Keratinocyte (primary cell): ENCODE results near the gene DHX57. TPM values are rescaled to one million over a fixed set of nuclear protein-coding genes. Genes with fewer than 3 reads are reported as not detected.
"Not testable (repeated sequence)": the region's sequence is repeated elsewhere in the genome, so short reads cannot be mapped to it uniquely, and the experiment has no call there.

Source experiments
- DNase-seq: peaks from one replicate; pipeline ENCODE4 v3.0.0-alpha.2; 2011; ENCODE audit warnings: low read depth, missing footprints, low spot score
- FAIRE-seq: peaks from 2 replicates; lab custom pipeline; 2011; peaks lifted over from hg19 to GRCh38; lab: Jason Lieb, UNC
- H2AFZ ChIP-seq: 2 replicates; pipeline ENCODE4 v1.6.0; 2012; ENCODE audit warnings: low read length, control low read depth, inconsistent platforms; ENCODE audit not compliant: control insufficient read depth
- H3K27ac ChIP-seq: 2 replicates; pipeline ENCODE4 v1.5.1; 2011; ENCODE audit warnings: low read length; ENCODE audit not compliant: control insufficient read depth, insufficient read depth
- H3K27me3 ChIP-seq: 3 replicates; pipeline ENCODE4 v1.6.0; 2011; ENCODE audit warnings: low read length; ENCODE audit not compliant: control insufficient read depth, insufficient read depth; ENCODE audit errors: extremely low read depth
- H3K36me3 ChIP-seq, 2 experiments: 2 replicates in 1 of 2; 3 replicates in 1 of 2; pipeline ENCODE4 v1.5.1; 2011; ENCODE audit warnings: low read length in 2 of 2, mild to moderate bottlenecking in 1 of 2; ENCODE audit not compliant: control insufficient read depth in 2 of 2, insufficient read depth in 2 of 2; ENCODE audit errors: extremely low read depth in 1 of 2
- H3K4me1 ChIP-seq: 3 replicates; pipeline ENCODE4 v1.5.1; 2011; ENCODE audit warnings: low read length; ENCODE audit not compliant: control insufficient read depth, insufficient read depth; ENCODE audit errors: extremely low read depth
- H3K4me2 ChIP-seq: 3 replicates; pipeline ENCODE4 v1.6.0; 2011; ENCODE audit warnings: low read depth, low read length; ENCODE audit not compliant: control insufficient read depth, insufficient read depth; ENCODE audit errors: extremely low read depth
- H3K4me3 ChIP-seq, 3 experiments: fragments of 200-600 bp in 1 of 3; sonication (generic) in 1 of 3; 2 replicates in 2 of 3; 3 replicates in 1 of 3; pipeline ENCODE4 v1.5.1; 2011 to 2016; ENCODE audit warnings: low read length in 3 of 3, mild to moderate bottlenecking in 3 of 3, control low read depth in 2 of 3, inconsistent platforms in 1 of 3, low read depth in 1 of 3, mixed read lengths in 1 of 3, mixed run types in 1 of 3, moderate library complexity in 1 of 3; ENCODE audit not compliant: control insufficient read depth in 2 of 3, insufficient read depth in 2 of 3; ENCODE audit errors: extremely low read depth in 1 of 3
- H3K79me2 ChIP-seq: 2 replicates; pipeline ENCODE4 v1.6.0; 2012; ENCODE audit warnings: low read length; ENCODE audit not compliant: control insufficient read depth, insufficient read depth
- H3K9ac ChIP-seq: 3 replicates; pipeline ENCODE4 v1.6.0; 2011; ENCODE audit warnings: low read length; ENCODE audit not compliant: control insufficient read depth, insufficient read depth; ENCODE audit errors: extremely low read depth
- H3K9me1 ChIP-seq: 3 replicates; pipeline ENCODE4 v1.6.0; 2011; ENCODE audit warnings: low read length; ENCODE audit not compliant: control insufficient read depth, insufficient read depth; ENCODE audit errors: extremely low read depth
- H3K9me3 ChIP-seq: 2 replicates; pipeline ENCODE4 v1.5.1; 2012; ENCODE audit warnings: low read depth, low read length; ENCODE audit not compliant: control insufficient read depth
- H4K20me1 ChIP-seq: 3 replicates; pipeline ENCODE4 v1.6.0; 2011; ENCODE audit warnings: low read length; ENCODE audit not compliant: control insufficient read depth, insufficient read depth; ENCODE audit errors: extremely low read depth
- CTCF ChIP-seq, 3 experiments: IDR thresholded peaks in 1 of 3; conservative IDR thresholded peaks in 1 of 3; optimal IDR thresholded peaks in 1 of 3; 2 replicates in 2 of 3; 3 replicates in 1 of 3; pipeline versions ENCODE3 to v1.5.1; 2011; ENCODE audit warnings: low read length in 3 of 3, mild to moderate bottlenecking in 3 of 3, moderate library complexity in 2 of 3, control low read depth in 1 of 3, inconsistent platforms in 1 of 3; ENCODE audit not compliant: insufficient read depth in 2 of 3; ENCODE audit errors: extremely low read depth in 1 of 3
- EZH2 ChIP-seq: IDR thresholded peaks from one replicate; pipeline ENCODE4 v1.6.1; 2012; ENCODE audit warnings: inconsistent platforms, mild to moderate bottlenecking, low read length, moderate library complexity
- dilution Hi-C: fragments of 300-500 bp; cut with MboI; formaldehyde crosslinking; loops from one replicate; pipeline ENCODE4 v1.7.0; 2020; ENCODE audit warnings: low sequenced_read_pairs; ENCODE audit not compliant: extremely low pct_ligation_motif_present
- polyA plus RNA-seq, 5 experiments: library from polyadenylated mRNA; depleted of rRNA in 3 of 5; stranded (reverse) in 3 of 5; stranded (forward) in 1 of 5; unstranded in 1 of 5; fragments of >200 nt; gene quantifications; 1 replicate in 1 of 5; 2 replicates in 3 of 5; 3 replicates in 1 of 5; pipeline versions ENCODE4 v1.2.1 to v1.2.3, GENCODE V29; 2011 to 2012; ENCODE audit warnings: missing spikeins in 2 of 5, low read depth in 1 of 5, low replicate concordance in 1 of 5

Gene DHX57
- polyA plus RNA-seq, 1 donor (not counting 4 experiments of a cell fraction or from before 2014, with no cell fraction given), result 19.0 TPM

- peaks cover 5 to 12% of the 10 kb centered on the region in 2 experiments for H3K36me3 ChIP-seq
- H4K20me1 ChIP-seq, result no peaks in the 10 kb centered on the region
- no peak for DNase-seq
- no peak overlapping the region for H2AFZ ChIP-seq
- no peaks in the 10 kb centered on the region for H3K27me3 ChIP-seq
- H3K9me3 ChIP-seq, result no peaks in the 10 kb centered on the region
- H3K4me2 ChIP-seq, result no peak overlapping the region
- no peak overlapping the region for H3K4me3 ChIP-seq
- no peak for FAIRE-seq
- H3K9ac ChIP-seq, result no peak overlapping the region
- H3K27ac ChIP-seq, result no peak overlapping the region
- dilution Hi-C loops, result no loop called here
- H3K4me1 ChIP-seq, result no peaks in the 10 kb centered on the region
- no peaks in the 10 kb centered on the region for H3K79me2 ChIP-seq
- no peaks in the 10 kb centered on the region for H3K9me1 ChIP-seq
- TF ChIP-seq CTCF (optimal IDR thresholded peaks at IDR 0.05 in 1 of 3, IDR thresholded peaks at IDR 0.05 in 1 of 3, conservative IDR thresholded peaks at IDR 0.05 in 1 of 3; ENCODE audit: extremely low read depth in 1 of 3, insufficient read depth in 2 of 3, low read length in 3 of 3) (no peak), EZH2 (no peak)
These were observed 45.8 kb downstream of the DHX57 start for GRCh38 chr2:38829971-38830370.

GRCh38 chr2:38828460-38828859, 47.3 kb downstream of the DHX57 start:
- H4K20me1 ChIP-seq, result no peaks in the 10 kb centered on the region
- H3K9me1 ChIP-seq, result no peaks in the 10 kb centered on the region
- H2AFZ ChIP-seq, result no peak overlapping the region
- no peak for TF ChIP-seq EZH2
- TF ChIP-seq CTCF (optimal IDR thresholded peaks at IDR 0.05 in 1 of 3, IDR thresholded peaks at IDR 0.05 in 1 of 3, conservative IDR thresholded peaks at IDR 0.05 in 1 of 3; ENCODE audit: extremely low read depth in 1 of 3, insufficient read depth in 2 of 3, low read length in 3 of 3), result no peak
- dilution Hi-C loops, result no loop called here
- FAIRE-seq (no peak), DNase-seq (no peak)
- H3K4me2 ChIP-seq, result no peak overlapping the region
- H3K27ac ChIP-seq, result no peak overlapping the region
- no peak overlapping the region for H3K9ac ChIP-seq
- H3K27me3 ChIP-seq, result no peaks in the 10 kb centered on the region
- H3K79me2 ChIP-seq, result no peaks in the 10 kb centered on the region
- no peaks in the 10 kb centered on the region for H3K9me3 ChIP-seq
- no peak overlapping the region for H3K4me3 ChIP-seq
- peaks cover 0 to 7% of the 10 kb centered on the region in 2 experiments for H3K36me3 ChIP-seq
- H3K4me1 ChIP-seq, result no peaks in the 10 kb centered on the region

- H2AFZ ChIP-seq, H3K27me3 ChIP-seq, DNase-seq, H3K9me1 ChIP-seq, H3K27ac ChIP-seq, FAIRE-seq, H4K20me1 ChIP-seq, H3K4me2 ChIP-seq, H3K79me2 ChIP-seq, H3K4me3 ChIP-seq, H3K4me1 ChIP-seq, H3K9me3 ChIP-seq, H3K9ac ChIP-seq, H3K36me3 ChIP-seq, dilution Hi-C loops: not testable (repeated sequence)
These were observed 48.1 kb downstream of the DHX57 start for GRCh38 chr2:38827539-38828145.
